Endothelial cell of umbilical vein (primary cell): ENCODE measurements around the gene GUCY2D. TPM values are rescaled to one million over a fixed set of nuclear protein-coding genes. Genes with fewer than 3 reads are reported as not detected.

Source experiments
- BruUV-seq: library from RNA; stranded (reverse); fragments of 400-500 nt; replicated peaks from 2 replicates; lab custom pipeline; 2021; lab: Mats Ljungman, UMichigan
- CTCF ChIA-PET: fragments of 300-600, 350-600 bp; sonication (Branson Sonifier 250); formaldehyde crosslinking; loops from one replicate; lab custom pipeline; 2021; ENCODE audit warnings: antibody characterized with exemption, inconsistent platforms; lab: Charles Lee
- POLR2A ChIA-PET: fragments of 300-600, 350-600 bp; sonication (Branson Sonifier 250); formaldehyde crosslinking; loops from one replicate; lab custom pipeline; 2021; ENCODE audit warnings: antibody characterized with exemption, inconsistent platforms; lab: Charles Lee
- DNase-seq: peaks from one replicate; pipeline ENCODE4 v3.0.0-alpha.2; 2011; ENCODE audit warnings: low read depth, low spot score
- FAIRE-seq: peaks from 2 replicates; lab custom pipeline; 2011; peaks lifted over from hg19 to GRCh38; lab: Jason Lieb, UNC
- H2AFZ ChIP-seq: 2 replicates; pipeline ENCODE4 v1.6.0; 2012; ENCODE audit warnings: low read depth, low read length, control low read depth, inconsistent platforms
- H3K27ac ChIP-seq: 2 replicates; pipeline ENCODE4 v1.5.1; 2011; ENCODE audit warnings: low read depth, mild to moderate bottlenecking, control low read depth, low read length, moderate library complexity; ENCODE audit not compliant: insufficient read depth
- H3K27me3 ChIP-seq, 2 experiments: 2 replicates each; pipeline versions ENCODE4 v1.6.0 to v1.6.1; 2011; ENCODE audit warnings: low read length in 2 of 2, mixed read lengths in 1 of 2; ENCODE audit not compliant: control insufficient read depth in 2 of 2, insufficient read depth in 2 of 2
- H3K36me3 ChIP-seq, 2 experiments: 2 replicates in 1 of 2; 3 replicates in 1 of 2; pipeline ENCODE4 v1.5.1; 2011; ENCODE audit warnings: low read length in 2 of 2, mild to moderate bottlenecking in 1 of 2, moderate library complexity in 1 of 2; ENCODE audit not compliant: control insufficient read depth in 2 of 2, insufficient read depth in 2 of 2; ENCODE audit errors: extremely low read depth in 1 of 2
- H3K4me1 ChIP-seq: 3 replicates; pipeline ENCODE4 v1.5.1; 2011; ENCODE audit warnings: mild to moderate bottlenecking, low read length; ENCODE audit not compliant: control insufficient read depth, insufficient read depth; ENCODE audit errors: extremely low read depth
- H3K4me2 ChIP-seq: 2 replicates; pipeline ENCODE4 v1.6.1; 2011; ENCODE audit warnings: low read length, control low read depth, mixed read lengths; ENCODE audit not compliant: insufficient read depth
- H3K4me3 ChIP-seq, 3 experiments: fragments of 200-600 bp in 1 of 3; sonication (generic), shearing (Covaris generic) in 1 of 3; replicated peaks in 1 of 3; 2 replicates each; pipeline ENCODE4 v1.5.1; 2011 to 2016; ENCODE audit warnings: control low read depth in 3 of 3, low read length in 3 of 3, mild to moderate bottlenecking in 2 of 3, inconsistent platforms in 1 of 3, low read depth in 1 of 3, moderate library complexity in 1 of 3; ENCODE audit not compliant: insufficient read depth in 1 of 3
- H3K79me2 ChIP-seq: 2 replicates; pipeline ENCODE4 v1.6.0; 2012; ENCODE audit warnings: low read length, inconsistent platforms; ENCODE audit not compliant: control insufficient read depth, insufficient read depth
- H3K9ac ChIP-seq: replicated peaks from 2 replicates; pipeline ENCODE3; 2011; ENCODE audit warnings: low read length, control low read depth; ENCODE audit not compliant: insufficient read depth; ENCODE audit errors: extremely low read depth
- H3K9me1 ChIP-seq: replicated peaks from 3 replicates; pipeline ENCODE4 v1.6.0; 2011; ENCODE audit warnings: mild to moderate bottlenecking, low read length; ENCODE audit not compliant: control insufficient read depth, insufficient read depth; ENCODE audit errors: extremely low read depth
- H3K9me3 ChIP-seq: replicated peaks from 2 replicates; pipeline ENCODE4 v1.5.1; 2012; ENCODE audit warnings: low read length, inconsistent platforms; ENCODE audit not compliant: control insufficient read depth, insufficient read depth
- H4K20me1 ChIP-seq: replicated peaks from 2 replicates; pipeline ENCODE3; 2011; ENCODE audit warnings: mild to moderate bottlenecking, low read length; ENCODE audit not compliant: control insufficient read depth, insufficient read depth; ENCODE audit errors: extremely low read depth
- EZH2 ChIP-seq: IDR thresholded peaks from 2 replicates; pipeline ENCODE4 v1.6.1; 2012; ENCODE audit warnings: borderline replicate concordance, low read depth, mild to moderate bottlenecking, moderate library complexity, low read length, inconsistent platforms; ENCODE audit not compliant: severe bottlenecking
- GATA2 ChIP-seq: IDR thresholded peaks from 2 replicates; pipeline ENCODE4 v1.7.0; 2011; ENCODE audit warnings: low read depth, mild to moderate bottlenecking, moderate library complexity, mixed read lengths, low read length; ENCODE audit not compliant: insufficient read length, insufficient read depth
- MAX ChIP-seq: IDR thresholded peaks from 2 replicates; pipeline ENCODE4 v1.6.1; 2011; ENCODE audit not compliant: insufficient read depth, insufficient read length
- MYC ChIP-seq: IDR thresholded peaks from one replicate; pipeline ENCODE4 v1.6.1; 2011; ENCODE audit warnings: mild to moderate bottlenecking, low read depth, low read length
- POLR2A ChIP-seq: IDR thresholded peaks from 2 replicates; pipeline ENCODE4 v1.6.1; 2012; ENCODE audit warnings: low read depth, mild to moderate bottlenecking, control low read depth, low read length
- dilution Hi-C: fragments of 300-500 bp; cut with MboI; formaldehyde crosslinking; loops from one replicate; pipeline ENCODE4 v1.15.0; 2019; ENCODE audit warnings: low sequenced_read_pairs; ENCODE audit not compliant: extremely low pct_ligation_motif_present
- intact Hi-C: fragments of 100-400 bp; cut with micrococcal nuclease; formaldehyde crosslinking; loops from one replicate; pipeline ENCODE4 v1.10.0; 2022
- polyA plus RNA-seq, 4 experiments: library from polyadenylated mRNA; depleted of rRNA in 3 of 4; stranded (reverse) in 3 of 4; unstranded in 1 of 4; fragments of >200 nt; gene quantifications; 2 replicates each; pipeline versions ENCODE4 v1.2.1 to v1.2.3, GENCODE V29; 2011 to 2012; ENCODE audit warnings: missing spikeins in 1 of 4
- total RNA-seq: library from RNA; stranded (reverse); gene quantifications from 2 replicates; pipeline ENCODE4 v1.2.3, GENCODE V29; 2021

GUCY2D gene
- total and polyA plus RNA-seq, 2 donors (not counting 3 experiments of a cell fraction or from before 2014, with no cell fraction given), result not detected

DNA sequence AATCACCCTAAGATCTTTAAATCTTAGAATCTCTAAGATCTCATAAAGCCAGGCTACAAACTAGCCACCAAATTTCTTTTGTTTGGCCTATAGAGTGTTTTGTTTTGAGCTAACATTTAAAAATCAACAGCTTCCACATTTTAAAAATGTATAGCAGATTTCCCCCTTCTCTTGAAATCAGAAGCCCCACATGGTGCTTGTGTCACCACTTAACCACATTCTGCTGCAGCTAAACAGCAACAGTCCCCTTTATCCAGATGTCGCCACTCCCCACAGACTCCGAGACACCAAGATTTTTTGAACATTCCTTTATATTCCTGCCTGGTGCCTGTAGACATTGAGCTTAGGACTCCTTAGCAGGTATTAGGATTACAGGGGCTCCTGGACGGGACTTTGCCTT, 16.0 kb downstream of the GUCY2D start:
- POLR2A ChIA-PET, result interaction anchor here (0.6 kb wide), 1 partner anchor 578 kb away, joined by 4 read pairs; no protein-coding TSS in a partner anchor

DNA sequence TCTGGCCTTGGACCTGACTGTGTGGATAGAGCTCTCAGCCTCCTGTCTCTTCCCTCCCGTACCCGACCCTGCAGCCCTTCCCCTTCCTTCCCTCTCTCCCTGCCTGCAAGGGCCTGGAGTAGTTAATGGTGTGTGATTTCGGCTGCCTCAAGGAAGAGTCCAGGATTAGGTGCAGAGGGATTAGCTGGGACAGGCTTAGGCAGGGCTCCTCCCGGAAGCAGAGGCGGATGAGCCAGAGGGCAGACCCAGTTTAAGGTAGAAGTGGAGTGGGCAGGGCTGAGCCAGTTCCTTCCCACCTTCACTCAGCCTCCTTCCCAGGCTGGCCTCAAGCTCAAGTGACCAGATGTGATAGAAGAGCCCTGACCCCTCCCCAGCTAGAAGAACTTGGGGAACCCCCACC, 16.8 kb downstream of the GUCY2D start:
- Histone ChIP-seq H3K79me2 (no peaks in the 10 kb centered on the region), H4K20me1 (no peaks in the 10 kb centered on the region), H3K4me3 (no peak overlapping the region), H3K9ac (no peak overlapping the region), H3K9me1 (no peaks in the 10 kb centered on the region), H3K27me3 (peaks cover 6 to 20% of the 10 kb centered on the region in 2 experiments), H2AFZ (no peak overlapping the region), H3K27ac (no peak overlapping the region), H3K4me2 (no peak overlapping the region), H3K4me1 (no peaks in the 10 kb centered on the region), H3K9me3 (no peaks in the 10 kb centered on the region), H3K36me3 (no peaks in the 10 kb centered on the region)
- dilution Hi-C loops, result no loop called here
- DNase-seq, result no peak
- BruUV-seq, result no TSS peak
- no peak for FAIRE-seq
- no peak for TF ChIP-seq POLR2A
- TF ChIP-seq MYC, result no peak
- TF ChIP-seq GATA2, result no peak
- intact Hi-C loops, result no loop called here
- ChIA-PET POLR2A (no interaction called here), CTCF (interaction anchor here (0.9 to 4.5 kb wide), 4 partner anchors 12 to 39 kb away, joined by 3 to 29 read pairs (median 20); no protein-coding TSS in a partner anchor)

More for the DNA sequence above, 16.0 kb downstream of the GUCY2D start:
- no TSS peak for BruUV-seq
- TF ChIP-seq MYC (no peak), EZH2 (no peak), POLR2A (no peak), MAX (no peak)
- Histone ChIP-seq H4K20me1 (no peaks in the 10 kb centered on the region), H3K9me3 (no peaks in the 10 kb centered on the region), H3K79me2 (no peaks in the 10 kb centered on the region), H3K27me3 (peaks cover 6 to 21% of the 10 kb centered on the region in 2 experiments), H3K4me2 (no peak overlapping the region), H3K4me1 (no peaks in the 10 kb centered on the region), H3K9me1 (no peaks in the 10 kb centered on the region), H3K36me3 (no peaks in the 10 kb centered on the region), H3K9ac (no peak overlapping the region), H3K27ac (no peak overlapping the region), H2AFZ (no peak overlapping the region), H3K4me3 (no peak overlapping the region)
- no peak for DNase-seq
- intact Hi-C loops, result no loop called here
- no peak for FAIRE-seq
- CTCF ChIA-PET, result interaction anchor here (0.9 to 4.5 kb wide), 5 partner anchors 13 to 42 kb away, joined by 3 to 29 read pairs (median 16); no protein-coding TSS in a partner anchor
- dilution Hi-C loops, result no loop called here
